HG03565 (cell line): ENCODE results near the gene KRT36.

Source experiments
- ATAC-seq: cut with Tn5 transposase; IDR thresholded peaks from one replicate; pipeline ENCODE4 v1.9.1; 2021; ENCODE audit warnings: mild to moderate bottlenecking, moderate library complexity; ENCODE audit not compliant: unreplicated experiment

Gene KRT36

GRCh38 chr17:41442739-41443138, 47.0 kb downstream of the KRT36 start:
- ATAC-seq: no peak

DNA sequence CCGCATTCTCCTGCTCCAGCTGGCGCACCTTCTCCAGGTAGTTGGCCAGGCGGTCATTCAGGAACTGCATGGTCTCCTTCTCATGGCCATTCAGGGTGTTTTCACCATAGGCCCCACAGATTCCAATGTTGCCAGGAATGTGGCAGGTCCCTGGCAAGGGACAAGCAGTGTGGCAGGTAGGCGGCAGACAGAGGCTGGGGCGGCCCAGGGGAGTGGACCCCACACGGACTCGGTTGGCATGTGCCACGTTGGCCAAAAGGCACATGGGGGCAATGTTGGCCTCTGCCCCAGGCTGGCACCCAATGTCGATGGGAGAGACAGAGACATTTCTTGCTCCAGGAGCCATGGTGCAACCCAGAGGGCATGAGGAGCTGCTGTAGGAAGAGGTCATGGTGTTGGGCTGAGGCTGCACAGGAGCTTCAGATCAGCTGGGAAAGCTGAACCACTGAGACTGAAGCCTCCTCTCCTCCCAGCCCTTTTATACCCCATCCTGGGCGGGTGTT, 49.1 kb downstream of the KRT36 start, which contains the start of gene KRT38:
Gene KRT38 (minus strand): TSS at position 453 of the 503 bp plus-strand sequence. CDS start 62 bp downstream, at position 391.
- ATAC-seq: no peak

- no peak for ATAC-seq
Measured at GRCh38 chr17:41439375-41439774, 50.3 kb downstream of the KRT36 start.

DNA sequence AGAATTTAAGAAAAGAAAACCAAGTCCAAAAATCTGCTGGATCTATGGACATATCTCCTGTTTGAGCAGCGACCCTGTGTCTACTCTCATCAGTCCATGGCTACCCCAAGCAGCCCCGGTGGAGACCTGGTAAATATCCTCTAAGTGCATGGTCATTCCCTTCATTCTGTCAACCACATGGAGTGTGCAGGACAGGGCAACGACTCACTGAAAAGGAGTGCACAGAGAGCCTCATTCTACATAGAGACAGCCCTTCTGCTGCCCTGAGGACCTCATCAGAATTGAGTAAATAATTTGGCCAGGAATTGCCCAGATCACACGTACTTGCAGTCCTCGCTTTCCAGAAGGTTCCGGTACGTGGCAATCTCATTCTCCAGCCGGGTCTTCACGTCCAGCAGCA, 51.9 kb downstream of the KRT36 start:
- ATAC-seq: no peak

GRCh38 chr17:41437254-41437653, 52.5 kb downstream of the KRT36 start:
- no peak for ATAC-seq
